A549 (cell line): ENCODE results near the gene FBXO10. TPM values are rescaled to one million over a fixed set of nuclear protein-coding genes. Genes with fewer than 3 reads are reported as not detected.

ENCODE experiments used
- ATAC-seq, 2 experiments: fragments of 200-7000 bp in 1 of 2; fragments of >200 bp in 1 of 2; cut with Nextera tagmentation in 1 of 2; cut with Tn5 transposase in 1 of 2; 3 replicates each; pipeline versions ENCODE4 v1.8.0 to v1.9.1; 2018 to 2020; ENCODE audit warnings: mild to moderate bottlenecking in 1 of 2, moderate library complexity in 1 of 2
- CTCF ChIA-PET: fragments of 300-600 bp; sonication (Branson Sonifier 250); formaldehyde crosslinking; extraction: SDS; loops from one replicate; lab custom pipeline; 2021; ENCODE audit warnings: antibody characterized with exemption, inconsistent platforms; lab: Yijun Ruan, JAX
- POLR2A ChIA-PET: fragments of 350-600 bp; formaldehyde crosslinking; extraction: SDS; loops from one replicate; lab custom pipeline; 2021; ENCODE audit warnings: antibody characterized with exemption, inconsistent platforms; lab: Yijun Ruan, JAX
- DNase-seq, 2 experiments: peaks; one replicate each; pipeline versions ENCODE4 v3.0.0 to v3.0.0-alpha.2; 2011 to 2016; ENCODE audit warnings: low read depth in 1 of 2, low spot score in 1 of 2
- FAIRE-seq: peaks from 2 replicates; lab custom pipeline; 2011; peaks lifted over from hg19 to GRCh38; lab: Jason Lieb, UNC
- H3K27ac ChIP-seq, 2 experiments: fragments of >200 bp; sonication (Bioruptor Twin); formaldehyde crosslinking; 3 replicates each; pipeline ENCODE4 v1.5.1; 2016 to 2017
- H3K4me1 ChIP-seq: fragments of >200 bp; sonication (Bioruptor Twin); formaldehyde crosslinking; 3 replicates; pipeline ENCODE4 v1.6.1; 2016
- H3K4me2 ChIP-seq: fragments of >200 bp; sonication (Bioruptor Twin); formaldehyde crosslinking; 3 replicates; pipeline ENCODE4 v1.6.1; 2016
- H3K4me3 ChIP-seq: fragments of >200 bp; sonication (Bioruptor Twin); formaldehyde crosslinking; 3 replicates; pipeline ENCODE4 v1.5.1; 2016
- H3K9me3 ChIP-seq: fragments of >200 bp; sonication (Bioruptor Twin); formaldehyde crosslinking; 3 replicates; pipeline ENCODE4 v1.6.1; 2016
- ATOH8 ChIP-seq: fragments of 250-450 bp; sonication (Bioruptor Pico); IDR thresholded peaks from 2 replicates; pipeline ENCODE4 v1.5.0; 2020; ENCODE audit warnings: low read depth, mild to moderate bottlenecking, moderate library complexity
- E2F6 ChIP-seq: IDR thresholded peaks from 2 replicates; pipeline ENCODE4 v1.6.1; 2012; ENCODE audit warnings: low read depth, borderline replicate concordance
- EHF ChIP-seq: fragments of 250-450 bp; sonication (Bioruptor Pico); IDR thresholded peaks from 2 replicates; pipeline ENCODE4 v1.5.0; 2020; ENCODE audit warnings: mild to moderate bottlenecking
- EHMT2 ChIP-seq: fragments of 200-600 bp; sonication (generic); IDR thresholded peaks from 2 replicates; pipeline ENCODE4 v1.6.1; 2016; ENCODE audit warnings: antibody characterized with exemption, low read depth, mild to moderate bottlenecking, moderate library complexity
- EP300 ChIP-seq, 2 experiments: fragments of >200 bp; sonication (Bioruptor Twin); formaldehyde crosslinking; IDR thresholded peaks; 2 replicates in 1 of 2; 3 replicates in 1 of 2; pipeline ENCODE4 v1.6.1; 2016 to 2017
- ESRRA ChIP-seq: fragments of 150-350 bp; IDR thresholded peaks from 2 replicates; pipeline ENCODE4 v1.6.1; 2014; ENCODE audit warnings: mild to moderate bottlenecking, low read length, borderline replicate concordance
- FOSL2 ChIP-seq, 2 experiments: fragments of 450-650 bp in 1 of 2; fragments of >200 bp in 1 of 2; sonication (Bioruptor Twin) in 1 of 2; formaldehyde crosslinking; IDR thresholded peaks; 2 replicates each; pipeline versions ENCODE4 v1.5.0 to v1.6.1; 2016 to 2020; ENCODE audit warnings: mild to moderate bottlenecking in 1 of 2, moderate library complexity in 1 of 2
- HMGXB4 ChIP-seq: fragments of 250-450 bp; sonication (Bioruptor Pico); IDR thresholded peaks from 2 replicates; pipeline ENCODE4 v1.5.0; 2021; ENCODE audit warnings: mild to moderate bottlenecking, moderate library complexity, borderline replicate concordance
- JUN ChIP-seq, 2 experiments: fragments of >200 bp; sonication (Bioruptor Twin); formaldehyde crosslinking; IDR thresholded peaks; 2 replicates in 1 of 2; 3 replicates in 1 of 2; pipeline ENCODE4 v1.6.1; 2016 to 2017
- KDM5A ChIP-seq: fragments of 200-600 bp; sonication (generic); IDR thresholded peaks from 2 replicates; pipeline ENCODE4 v1.6.1; 2016; ENCODE audit warnings: antibody characterized with exemption, mild to moderate bottlenecking
- MYC ChIP-seq: IDR thresholded peaks from 2 replicates; pipeline ENCODE4 v1.6.1; 2012; ENCODE audit warnings: mild to moderate bottlenecking, inconsistent platforms, low read length, improper control_type of control experiment, borderline replicate concordance
- NFE2L2 ChIP-seq: fragments of 150-350 bp; conservative IDR thresholded peaks from 2 replicates; pipeline ENCODE4 v1.6.1; 2014; ENCODE audit warnings: low read length
- POLR2A ChIP-seq: IDR thresholded peaks from 2 replicates; pipeline ENCODE4 v1.6.1; 2012; ENCODE audit warnings: mild to moderate bottlenecking, low read length
- POLR2AphosphoS2 ChIP-seq: conservative IDR thresholded peaks from 2 replicates; pipeline ENCODE4 v1.6.1; 2012; ENCODE audit warnings: low read length, improper control_type of control experiment, inconsistent platforms
- RAD21 ChIP-seq, 2 experiments: fragments of >200 bp in 1 of 2; sonication (Bioruptor Twin) in 1 of 2; formaldehyde crosslinking in 1 of 2; IDR thresholded peaks in 1 of 2; conservative IDR thresholded peaks in 1 of 2; 2 replicates in 1 of 2; 3 replicates in 1 of 2; pipeline ENCODE4 v1.6.1; 2012 to 2018; ENCODE audit warnings: inconsistent platforms in 1 of 2
- REST ChIP-seq: fragments of 200-600 bp; sonication (generic); IDR thresholded peaks from 2 replicates; pipeline ENCODE4 v1.6.1; 2016; ENCODE audit warnings: antibody characterized with exemption, mild to moderate bottlenecking, moderate library complexity
- RFX5 ChIP-seq: fragments of 450-650 bp; IDR thresholded peaks from 2 replicates; pipeline ENCODE4 v1.7.1; 2014; ENCODE audit warnings: antibody characterized with exemption, mild to moderate bottlenecking, moderate library complexity
- RNF2 ChIP-seq: fragments of 200-600 bp; sonication (generic); IDR thresholded peaks from 2 replicates; pipeline ENCODE4 v1.6.1; 2016; ENCODE audit warnings: low read depth, mild to moderate bottlenecking, antibody characterized with exemption, moderate library complexity, borderline replicate concordance
- SMC3 ChIP-seq: fragments of >200 bp; sonication (Bioruptor Twin); formaldehyde crosslinking; IDR thresholded peaks from 3 replicates; pipeline ENCODE4 v1.6.1; 2018; ENCODE audit warnings: inconsistent platforms
- TFCP2L1 ChIP-seq: fragments of 250-450 bp; sonication (Bioruptor Pico); IDR thresholded peaks from 2 replicates; pipeline ENCODE4 v1.5.0; 2021; ENCODE audit warnings: mild to moderate bottlenecking
- TP53 ChIP-seq: fragments of 250-450 bp; sonication (Bioruptor Pico); IDR thresholded peaks from 2 replicates; pipeline ENCODE4 v1.5.0; 2021; ENCODE audit warnings: mild to moderate bottlenecking, moderate library complexity
- USF2 ChIP-seq: fragments of 450-650 bp; IDR thresholded peaks from 2 replicates; pipeline ENCODE4 v1.6.1; 2014; ENCODE audit warnings: antibody characterized with exemption
- ZSCAN20 ChIP-seq: fragments of 250-450 bp; sonication (Bioruptor Pico); IDR thresholded peaks from 2 replicates; pipeline ENCODE4 v1.8.0; 2022; ENCODE audit warnings: mild to moderate bottlenecking, moderate library complexity
- WGBS: methylation state at CpG from one replicate; pipeline ENCODE4 v1.1.6; 2017; ENCODE audit errors: missing lambda C conversion rate; 5-methylcytosine and 5-hydroxymethylcytosine counted together
- polyA plus RNA-seq, 4 experiments: library from polyadenylated mRNA; depleted of rRNA in 3 of 4; stranded (reverse); fragments of >200 nt; fragmentation: RNase III in 1 of 4; extraction: RNeasy Plus Mini Kit Qiagen cat#74134 plus additional on column Dnase treatment in 1 of 4; gene quantifications; 2 replicates in 3 of 4; 3 replicates in 1 of 4; pipeline ENCODE4 v1.2.3, GENCODE V29; 2011 to 2017

The FBXO10 gene
- polyA plus RNA-seq, 2 of the 4 experiments (the other 2 are of a cell fraction) = 5.0 to 5.3 TPM

GRCh38 chr9:37575511-37575914 is 667 bp downstream of the FBXO10 start:
- CTCF ChIA-PET = interaction anchor here (0.6 to 1.9 kb wide), 9 partner anchors 8 to 242 kb away, joined by 3 to 8 read pairs (median 5); partner anchors contain the start of gene TOMM5
- peak overlapping the region; percentile 86 for H3K4me3 ChIP-seq
- WGBS = 20% methylated on average over 5 of the region's 5 CpGs
- no peaks in the 10 kb centered on the region for H3K9me3 ChIP-seq
- no peak for FAIRE-seq
- peaks cover 13% of the 10 kb centered on the region; the same call in 2 of the 3 replicates for H3K4me1 ChIP-seq
- TF ChIP-seq RFX5 (no peak), RAD21 (conservative IDR thresholded peaks at IDR 0.05 in 1 of 2, IDR thresholded peaks at IDR 0.05 in 1 of 2) (no peak)
- peak; percentile 17 to 41; a peak in 3 of 6 replicates for ATAC-seq
- POLR2A ChIA-PET = interaction anchor here (0.8 to 2.8 kb wide), 3 partner anchors 10 to 1861 kb away, joined by 3 to 24 read pairs (median 4); partner anchors contain the start of gene TOMM5
- H3K27ac ChIP-seq = peak overlapping the region; percentile 90 to 98
- no peak for DNase-seq
- H3K4me2 ChIP-seq = peak overlapping the region; percentile 95

GRCh38 chr9:37575001-37575400 is 1.2 kb downstream of the FBXO10 start:
- H3K27ac ChIP-seq = no peak overlapping the region; a peak in 1 of 6 replicates
- H3K9me3 ChIP-seq = no peaks in the 10 kb centered on the region
- H3K4me2 ChIP-seq = peak overlapping the region; percentile 95
- ATAC-seq = no peak
- H3K4me1 ChIP-seq = peaks cover 13% of the 10 kb centered on the region; the same call in 2 of the 3 replicates
- peak overlapping the region; percentile 86; the same call in 2 of the 3 replicates for H3K4me3 ChIP-seq
- ChIA-PET POLR2A (interaction anchor here (0.8 to 2.8 kb wide), 2 partner anchors 17 to 1861 kb away, joined by 4 to 24 read pairs; partner anchors contain the start of gene TOMM5), CTCF (interaction anchor here (0.6 to 1.6 kb wide), 7 partner anchors 9 to 1533 kb away, joined by 3 to 7 read pairs (median 5); partner anchors contain the start of gene TOMM5)
- WGBS = 71% methylated on average over 5 of the region's 5 CpGs
- no peak for DNase-seq
- no peak for FAIRE-seq
- TF ChIP-seq HMGXB4 (CRISPR knock-in tag) (no peak), KDM5A (no peak), EHF (CRISPR knock-in tag) (no peak), ATOH8 (CRISPR knock-in tag) (no peak), NFE2L2 (no peak), RFX5 (no peak), E2F6 (no peak), POLR2AphosphoS2 (no peak), POLR2A (no peak), JUN (IDR thresholded peaks at IDR 0.05) (no peak), ESRRA (no peak), RNF2 (no peak), TP53 (CRISPR knock-in tag) (no peak), ZSCAN20 (no peak), EP300 (IDR thresholded peaks at IDR 0.05) (no peak), FOSL2 (IDR thresholded peaks at IDR 0.05) (no peak), FOSL2 (CRISPR knock-in tag; IDR thresholded peaks at IDR 0.05) (no peak)
- TF ChIP-seq, all 56 proteins: peak for 0

- H3K4me2 ChIP-seq = no peak overlapping the region
- TF ChIP-seq SMC3 (no peak), TFCP2L1 (CRISPR knock-in tag) (no peak), USF2 (no peak), MYC (no peak), REST (no peak), KDM5A (no peak), EHMT2 (no peak)
- DNase-seq (no peak), ATAC-seq (no peak), FAIRE-seq (no peak)
- H3K4me1 ChIP-seq = peaks cover 13% of the 10 kb centered on the region; the same call in 2 of the 3 replicates
- POLR2A ChIA-PET = interaction anchor here (0.5 to 2.8 kb wide), 2 partner anchors 18 to 52 kb away, joined by 5 to 24 read pairs; partner anchors contain the start of gene TOMM5
- H3K27ac ChIP-seq = no peak overlapping the region
- CTCF ChIA-PET = interaction anchor here (0.6 to 1.6 kb wide), 6 partner anchors 9 to 1532 kb away, joined by 3 to 7 read pairs (median 5); partner anchors contain the start of gene TOMM5
- no peaks in the 10 kb centered on the region for H3K9me3 ChIP-seq
- 76% methylated on average over 5 of the region's 5 CpGs for WGBS
- no peak overlapping the region for H3K4me3 ChIP-seq
These were observed 1.9 kb downstream of the FBXO10 start for GRCh38 chr9:37574241-37574721.
